ENCODE results near the gene LSR. TPM values are rescaled to one million over a fixed set of nuclear protein-coding genes. Genes with fewer than 3 reads are reported as not detected.

The LSR gene
- total RNA-seq, 2 donors from 2014 or later = 119 to 202 TPM

DNA sequence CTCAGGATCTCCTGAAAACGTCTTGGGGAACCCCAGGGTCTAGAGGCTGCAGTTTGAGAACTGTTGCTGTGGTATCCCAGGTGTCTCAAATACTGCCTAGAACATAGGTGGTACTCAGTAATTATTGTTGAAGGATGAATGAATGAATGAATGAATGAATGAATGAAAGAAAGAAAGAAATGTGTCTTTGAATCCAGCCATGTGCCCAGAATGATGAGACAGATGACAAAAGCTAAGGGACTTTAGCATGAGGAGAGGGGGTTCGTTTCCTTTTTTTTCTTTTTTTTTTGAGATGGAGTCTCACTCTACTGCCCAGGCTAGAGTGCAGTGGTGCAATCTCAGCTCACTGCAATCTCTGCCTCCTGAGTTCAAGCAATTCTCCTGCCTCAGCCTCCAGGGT is 7.8 kb downstream of the LSR start:
- DNase-seq (ENCODE audit: low spot score) = no peak
- Histone ChIP-seq H3K4me3 (no peak overlapping the region), H3K27ac (no peak overlapping the region), H3K9me3 (no peaks in the 10 kb centered on the region), H3K36me3 (no peaks in the 10 kb centered on the region), H3K27me3 (replicated peaks; ENCODE audit: insufficient read depth) (no peaks in the 10 kb centered on the region), H3K4me1 (replicated peaks) (no peaks in the 10 kb centered on the region)
- 47% methylated on average over 2 of the region's 2 CpGs for WGBS
- intact Hi-C loops (cut with DNase I) = no loop called here
- TF ChIP-seq POLR2AphosphoS5 (IDR thresholded peaks at IDR 0.05) (no peak), POLR2A (IDR thresholded peaks at IDR 0.05) (no peak)
- TF ChIP-seq, protein P1, sequence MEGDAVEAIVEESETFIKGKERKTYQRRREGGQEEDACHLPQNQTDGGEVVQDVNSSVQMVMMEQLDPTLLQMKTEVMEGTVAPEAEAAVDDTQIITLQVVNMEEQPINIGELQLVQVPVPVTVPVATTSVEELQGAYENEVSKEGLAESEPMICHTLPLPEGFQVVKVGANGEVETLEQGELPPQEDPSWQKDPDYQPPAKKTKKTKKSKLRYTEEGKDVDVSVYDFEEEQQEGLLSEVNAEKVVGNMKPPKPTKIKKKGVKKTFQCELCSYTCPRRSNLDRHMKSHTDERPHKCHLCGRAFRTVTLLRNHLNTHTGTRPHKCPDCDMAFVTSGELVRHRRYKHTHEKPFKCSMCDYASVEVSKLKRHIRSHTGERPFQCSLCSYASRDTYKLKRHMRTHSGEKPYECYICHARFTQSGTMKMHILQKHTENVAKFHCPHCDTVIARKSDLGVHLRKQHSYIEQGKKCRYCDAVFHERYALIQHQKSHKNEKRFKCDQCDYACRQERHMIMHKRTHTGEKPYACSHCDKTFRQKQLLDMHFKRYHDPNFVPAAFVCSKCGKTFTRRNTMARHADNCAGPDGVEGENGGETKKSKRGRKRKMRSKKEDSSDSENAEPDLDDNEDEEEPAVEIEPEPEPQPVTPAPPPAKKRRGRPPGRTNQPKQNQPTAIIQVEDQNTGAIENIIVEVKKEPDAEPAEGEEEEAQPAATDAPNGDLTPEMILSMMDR (IDR thresholded peaks at IDR 0.05) = no peak

DNA sequence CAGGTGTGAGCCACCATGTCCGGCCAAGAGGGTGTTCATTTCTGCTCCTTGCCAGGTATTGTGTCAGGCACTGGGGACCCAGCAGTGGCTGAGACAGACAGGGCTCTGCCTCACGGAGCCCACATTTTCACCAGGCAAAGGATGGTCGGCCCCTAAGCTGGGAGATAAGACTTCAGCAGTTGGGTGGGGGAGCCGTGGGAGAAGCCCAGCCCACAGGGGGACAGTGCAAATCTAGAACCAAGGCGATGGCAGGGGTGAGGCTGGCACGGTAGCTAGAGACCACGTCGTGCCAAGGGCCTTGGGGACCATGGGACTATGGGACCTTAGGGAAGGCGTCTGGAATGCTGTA is 8.3 kb downstream of the LSR start:
- no peak overlapping the region for H3K27ac ChIP-seq
- DNase-seq (ENCODE audit: low spot score) = no peak
- no peak overlapping the region for H3K4me3 ChIP-seq
- intact Hi-C loops (cut with DNase I) = no loop called here
- no peaks in the 10 kb centered on the region for H3K4me1 ChIP-seq (replicated peaks)
- TF ChIP-seq, protein P1 (IDR thresholded peaks at IDR 0.05) = no peak
- TF ChIP-seq POLR2AphosphoS5 (IDR thresholded peaks at IDR 0.05) (no peak), POLR2A (IDR thresholded peaks at IDR 0.05) (no peak)
- H3K27me3 ChIP-seq (replicated peaks; ENCODE audit: insufficient read depth) = no peaks in the 10 kb centered on the region
- no peaks in the 10 kb centered on the region for H3K36me3 ChIP-seq
- H3K9me3 ChIP-seq = no peaks in the 10 kb centered on the region
- 79% methylated on average over 9 of the region's 9 CpGs for WGBS

DNA sequence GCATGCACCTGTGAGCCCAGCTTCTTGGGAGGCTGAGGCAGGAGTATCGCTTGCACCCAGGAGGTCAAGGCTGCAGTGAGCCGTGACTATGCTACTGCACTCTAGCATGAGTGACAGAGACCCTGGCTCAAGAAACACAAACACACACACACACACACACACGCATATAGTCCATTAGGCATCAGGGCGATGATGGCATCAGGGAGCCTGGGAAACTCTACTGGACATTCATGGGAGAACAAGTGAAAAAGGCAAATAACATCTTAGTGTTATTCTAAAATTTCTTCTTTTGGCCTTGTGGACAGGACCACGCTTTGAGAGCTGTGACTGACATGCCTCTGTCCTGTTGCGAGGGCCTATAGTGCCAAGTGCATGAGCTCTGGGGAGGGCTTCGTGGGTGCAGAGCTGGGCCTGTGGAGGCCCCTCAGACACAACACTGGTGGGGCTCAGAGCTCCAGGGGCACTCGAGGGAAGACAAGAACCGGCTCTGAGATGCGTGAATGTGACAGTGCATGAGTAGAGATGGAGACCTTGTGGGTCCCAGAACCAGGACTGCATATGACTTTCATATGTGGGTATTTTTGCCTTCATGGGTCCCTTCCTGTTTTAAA is 12.0 kb downstream of the LSR start:
- H3K4me1 ChIP-seq (replicated peaks) = peaks cover 2% of the 10 kb centered on the region
- DNase-seq (ENCODE audit: low spot score) = no peak
- no peaks in the 10 kb centered on the region for H3K27me3 ChIP-seq (replicated peaks; ENCODE audit: insufficient read depth)
- H3K27ac ChIP-seq = no peak overlapping the region
- 83% methylated on average over 10 of the region's 10 CpGs for WGBS
- H3K9me3 ChIP-seq = no peaks in the 10 kb centered on the region
- intact Hi-C loops (cut with DNase I) = no loop called here
- no peak overlapping the region for H3K4me3 ChIP-seq
- TF ChIP-seq, protein P1 (IDR thresholded peaks at IDR 0.05) = no peak
- no peak for TF ChIP-seq POLR2AphosphoS5 (IDR thresholded peaks at IDR 0.05)
- TF ChIP-seq POLR2A (IDR thresholded peaks at IDR 0.05) = no peak
- no peaks in the 10 kb centered on the region for H3K36me3 ChIP-seq

DNA sequence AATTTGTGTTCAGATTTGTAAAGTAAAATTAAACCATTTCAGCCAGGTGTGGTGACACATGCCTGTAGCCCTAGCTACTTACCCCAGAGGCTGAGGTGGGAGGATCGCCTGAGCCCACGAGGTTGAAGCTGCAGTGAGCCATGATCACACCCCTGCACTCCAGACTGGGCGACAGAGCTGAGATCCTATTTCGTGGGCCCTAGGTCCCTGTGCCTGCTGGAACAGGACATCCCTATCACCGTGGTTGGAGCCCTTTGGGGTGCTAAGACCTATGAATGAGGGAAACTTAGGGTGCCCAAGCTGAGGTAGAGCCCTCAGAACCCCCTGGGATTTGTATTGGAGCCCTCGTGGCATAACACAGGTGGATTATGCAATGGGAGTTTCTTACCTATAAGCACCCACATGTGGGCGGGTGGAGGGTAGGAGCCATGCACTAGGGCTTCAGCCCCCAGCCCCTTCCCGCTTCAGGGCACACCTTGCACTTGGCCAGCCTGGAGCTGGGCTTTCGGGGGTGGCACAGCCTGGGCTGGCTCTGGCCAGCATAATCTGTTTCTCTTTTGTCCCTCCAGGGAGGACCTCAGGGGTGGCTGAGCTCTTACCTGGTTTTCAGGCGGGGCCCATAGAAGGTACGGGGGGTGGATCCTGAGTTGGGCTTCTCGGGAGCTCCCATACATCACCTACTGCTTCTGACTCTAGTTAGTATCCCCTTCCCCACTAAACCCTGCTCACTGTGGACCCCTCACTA is 12.7 kb downstream of the LSR start:
- DNase-seq (ENCODE audit: low spot score) = no peak
- WGBS = 72% methylated on average over 12 of the region's 12 CpGs
- H3K27me3 ChIP-seq (replicated peaks; ENCODE audit: insufficient read depth) = no peaks in the 10 kb centered on the region
- peaks cover 9% of the 10 kb centered on the region for H3K4me1 ChIP-seq (replicated peaks)
- no peak overlapping the region for H3K27ac ChIP-seq
- H3K9me3 ChIP-seq = no peaks in the 10 kb centered on the region
- H3K36me3 ChIP-seq = no peaks in the 10 kb centered on the region
- TF ChIP-seq POLR2A (IDR thresholded peaks at IDR 0.05) (no peak), POLR2AphosphoS5 (IDR thresholded peaks at IDR 0.05) (no peak)
- TF ChIP-seq, protein P1 (IDR thresholded peaks at IDR 0.05) = no peak
- H3K4me3 ChIP-seq = no peak overlapping the region
- intact Hi-C loops (cut with DNase I) = no loop called here

All from prostate gland (tissue), 2 donors.